ENCODE measurements around the gene MCCC1.
"Not testable (repeated sequence)": the region's sequence is repeated elsewhere in the genome, so short reads cannot be mapped to it uniquely, and the experiment has no call there.

MCCC1 gene

DNA sequence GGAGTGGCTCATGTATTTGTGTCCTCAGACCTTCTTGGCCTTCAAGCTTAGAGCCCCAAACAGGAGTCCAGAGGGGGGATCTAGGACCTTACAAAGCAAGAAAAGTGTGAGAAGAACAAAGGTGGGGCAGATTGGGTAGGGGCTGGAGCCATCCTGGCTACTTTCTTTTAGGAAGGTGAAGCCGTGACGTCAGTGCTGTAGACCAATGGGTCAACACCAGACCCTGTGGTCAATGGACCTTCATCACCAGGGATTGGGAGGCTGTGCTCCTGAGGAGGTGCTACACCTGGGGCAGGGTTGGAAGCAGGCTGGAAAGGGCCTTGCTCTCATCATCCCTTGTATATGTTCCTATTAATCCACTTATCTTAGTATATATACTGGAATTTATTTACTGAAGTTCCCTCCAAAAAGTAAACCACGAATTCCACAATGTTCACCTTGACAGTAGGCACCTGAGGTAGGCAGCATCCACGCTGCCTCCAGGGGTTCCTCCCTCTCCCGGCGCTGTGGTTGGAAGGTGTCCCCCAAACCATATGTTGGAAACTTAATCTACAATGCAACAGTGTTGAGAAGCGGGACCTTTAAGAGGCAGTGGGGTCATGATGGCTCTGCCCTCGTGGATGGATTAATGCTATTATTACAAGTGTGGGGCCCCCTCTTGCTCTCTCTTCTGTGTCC is 21.4 kb upstream of the MCCC1 start:
- ChIA-PET POLR2A (no interaction called here), CTCF (interaction anchor here (1.0 to 7.0 kb wide), 5 partner anchors 65 to 406 kb away, joined by 3 to 202 read pairs (median 24); no protein-coding TSS in a partner anchor)
- DNase-seq (ENCODE audit: low read depth, low spot score): no peak
- TF ChIP-seq, protein P1, sequence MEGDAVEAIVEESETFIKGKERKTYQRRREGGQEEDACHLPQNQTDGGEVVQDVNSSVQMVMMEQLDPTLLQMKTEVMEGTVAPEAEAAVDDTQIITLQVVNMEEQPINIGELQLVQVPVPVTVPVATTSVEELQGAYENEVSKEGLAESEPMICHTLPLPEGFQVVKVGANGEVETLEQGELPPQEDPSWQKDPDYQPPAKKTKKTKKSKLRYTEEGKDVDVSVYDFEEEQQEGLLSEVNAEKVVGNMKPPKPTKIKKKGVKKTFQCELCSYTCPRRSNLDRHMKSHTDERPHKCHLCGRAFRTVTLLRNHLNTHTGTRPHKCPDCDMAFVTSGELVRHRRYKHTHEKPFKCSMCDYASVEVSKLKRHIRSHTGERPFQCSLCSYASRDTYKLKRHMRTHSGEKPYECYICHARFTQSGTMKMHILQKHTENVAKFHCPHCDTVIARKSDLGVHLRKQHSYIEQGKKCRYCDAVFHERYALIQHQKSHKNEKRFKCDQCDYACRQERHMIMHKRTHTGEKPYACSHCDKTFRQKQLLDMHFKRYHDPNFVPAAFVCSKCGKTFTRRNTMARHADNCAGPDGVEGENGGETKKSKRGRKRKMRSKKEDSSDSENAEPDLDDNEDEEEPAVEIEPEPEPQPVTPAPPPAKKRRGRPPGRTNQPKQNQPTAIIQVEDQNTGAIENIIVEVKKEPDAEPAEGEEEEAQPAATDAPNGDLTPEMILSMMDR (IDR thresholded peaks at IDR 0.05; ENCODE audit: insufficient read depth, low read length, missing control alignments): no peak
- no peak overlapping the region for H3K4me3 ChIP-seq (ENCODE audit: low read depth, low read length)

DNA sequence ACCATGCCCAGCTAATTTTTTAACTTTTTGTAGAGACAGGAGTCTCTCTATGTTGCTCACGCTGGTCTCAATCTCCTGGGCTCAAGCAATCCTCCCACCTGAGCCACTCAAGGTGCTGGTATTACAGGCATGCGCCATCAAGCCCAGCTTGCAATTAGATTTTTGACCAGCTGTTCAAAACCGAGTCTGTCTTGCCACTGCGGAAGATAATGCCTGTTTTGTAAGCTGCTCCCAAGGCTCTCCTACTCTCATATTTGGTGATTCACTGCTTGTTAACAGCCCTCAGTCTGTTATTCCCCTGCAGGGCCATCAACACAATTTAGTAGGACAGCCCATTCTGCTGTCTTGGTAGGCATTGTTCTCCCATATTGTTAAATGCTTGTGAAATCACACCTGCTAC is 17.8 kb upstream of the MCCC1 start:
- TF ChIP-seq, protein P1 (IDR thresholded peaks at IDR 0.05; ENCODE audit: insufficient read depth, low read length, missing control alignments): no peak
- no peak overlapping the region for H3K4me3 ChIP-seq (ENCODE audit: low read depth, low read length)
- DNase-seq (ENCODE audit: low read depth, low spot score): no peak
- ChIA-PET POLR2A (no interaction called here), CTCF (interaction anchor here (0.9 to 1.2 kb wide), 3 partner anchors 68 to 267 kb away, joined by 3 to 4 read pairs (median 3); no protein-coding TSS in a partner anchor)

DNA sequence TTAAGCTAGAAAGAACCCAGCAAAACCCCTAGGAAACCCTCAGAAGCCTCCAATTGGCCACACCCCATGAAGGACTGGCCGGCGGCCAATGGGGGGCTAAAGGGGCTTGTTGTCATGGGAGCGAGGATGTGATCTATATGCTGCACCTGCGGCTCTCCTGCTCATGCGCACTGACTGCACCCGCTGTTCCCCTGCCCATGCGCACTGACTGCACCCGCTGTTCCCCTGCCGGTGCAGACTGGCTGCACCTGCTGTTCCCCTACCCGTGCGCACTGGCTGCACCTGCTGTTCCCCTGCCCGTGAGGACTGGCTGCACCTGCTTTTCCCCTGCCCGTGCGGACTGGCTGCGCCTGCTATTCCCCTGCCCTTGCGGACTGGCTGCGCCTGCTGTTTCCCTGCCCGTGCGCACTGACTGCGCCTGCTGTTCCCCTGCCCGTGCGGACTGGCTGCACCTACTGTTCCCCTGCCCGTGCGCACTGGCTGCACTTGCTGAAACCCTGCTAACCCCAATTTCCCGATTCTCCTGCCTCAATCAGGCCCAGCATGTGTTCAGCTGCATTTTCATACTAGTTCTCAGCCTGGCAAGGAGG is 16.8 kb upstream of the MCCC1 start:
- CTCF ChIA-PET: interaction anchor here (0.9 to 1.2 kb wide), 2 partner anchors 267 to 268 kb away, joined by 3 to 4 read pairs; no protein-coding TSS in a partner anchor
- H3K4me3 ChIP-seq (ENCODE audit: low read depth, low read length): no peak overlapping the region
- TF ChIP-seq, protein P1 (IDR thresholded peaks at IDR 0.05; ENCODE audit: insufficient read depth, low read length, missing control alignments): no peak
- DNase-seq (ENCODE audit: low read depth, low spot score): no peak
- POLR2A ChIA-PET: no interaction called here

DNA sequence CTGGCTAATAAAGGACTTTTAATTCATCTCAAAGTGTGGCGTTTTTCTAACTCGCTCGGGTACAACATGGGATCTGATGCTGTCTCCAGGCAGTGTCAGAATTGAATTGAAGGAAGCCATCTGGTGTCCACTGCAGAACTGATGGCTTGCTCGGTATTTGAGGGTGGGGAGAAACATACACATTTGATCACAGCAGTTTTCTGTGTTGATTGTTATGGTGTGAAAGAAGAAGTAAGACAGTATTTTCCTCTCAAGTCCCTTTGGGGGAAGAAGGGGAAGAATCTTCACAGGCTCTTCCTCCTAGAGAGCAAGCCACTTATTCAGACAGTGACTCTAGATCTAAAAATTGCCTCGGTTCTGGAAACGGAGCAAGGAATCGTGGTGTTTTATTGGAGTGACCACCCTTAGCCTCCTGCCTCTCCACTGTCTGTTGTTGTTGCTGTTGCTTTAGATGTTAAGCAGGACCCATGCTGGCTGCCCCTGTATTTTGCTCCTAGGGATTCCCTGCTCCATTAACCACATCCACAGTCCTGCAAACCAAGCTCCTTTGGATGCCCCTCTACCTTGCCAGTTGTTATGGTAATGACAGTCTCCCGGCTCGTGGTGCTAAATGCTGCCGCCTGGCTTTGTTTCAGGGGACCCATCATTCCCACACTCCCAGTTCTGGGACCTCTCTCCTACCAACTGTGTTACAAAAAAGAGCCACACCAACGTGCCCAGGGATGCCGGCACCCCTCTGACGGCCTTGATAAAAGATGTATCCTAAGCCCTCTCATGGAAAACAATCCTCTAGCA is 15.3 kb upstream of the MCCC1 start:
- DNase-seq (ENCODE audit: low read depth, low spot score): no peak
- ChIA-PET POLR2A (no interaction called here), CTCF (interaction anchor here (1.0 to 2.7 kb wide), 2 partner anchors 9 to 10 kb away, joined by 3 to 13 read pairs; no protein-coding TSS in a partner anchor)
- no peak overlapping the region for H3K4me3 ChIP-seq (ENCODE audit: low read depth, low read length)
- TF ChIP-seq, protein P1 (IDR thresholded peaks at IDR 0.05; ENCODE audit: insufficient read depth, low read length, missing control alignments): no peak

DNA sequence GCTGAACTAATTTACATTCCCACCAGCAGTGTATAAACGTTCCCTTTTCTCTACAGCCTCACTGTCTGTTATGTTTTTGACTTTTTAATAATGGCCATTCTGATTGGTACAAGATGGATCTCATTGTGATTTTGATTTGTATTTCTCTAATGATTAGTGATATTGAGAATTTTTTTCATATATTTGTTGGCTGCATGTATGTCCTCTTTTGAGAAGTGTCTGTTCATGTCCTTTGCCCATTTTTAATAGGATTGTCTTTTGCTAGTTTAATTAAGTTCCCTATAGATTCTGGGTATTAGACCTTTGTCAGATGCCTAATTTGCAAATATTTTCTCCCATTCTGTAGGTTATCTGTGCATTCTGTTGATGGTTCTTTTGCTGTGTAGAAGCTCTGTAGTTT is 10.6 kb upstream of the MCCC1 start:
- DNase-seq (ENCODE audit: low read depth, low spot score); POLR2A ChIA-PET; CTCF ChIA-PET; H3K4me3 ChIP-seq (ENCODE audit: low read depth, low read length): not testable (repeated sequence)

DNA sequence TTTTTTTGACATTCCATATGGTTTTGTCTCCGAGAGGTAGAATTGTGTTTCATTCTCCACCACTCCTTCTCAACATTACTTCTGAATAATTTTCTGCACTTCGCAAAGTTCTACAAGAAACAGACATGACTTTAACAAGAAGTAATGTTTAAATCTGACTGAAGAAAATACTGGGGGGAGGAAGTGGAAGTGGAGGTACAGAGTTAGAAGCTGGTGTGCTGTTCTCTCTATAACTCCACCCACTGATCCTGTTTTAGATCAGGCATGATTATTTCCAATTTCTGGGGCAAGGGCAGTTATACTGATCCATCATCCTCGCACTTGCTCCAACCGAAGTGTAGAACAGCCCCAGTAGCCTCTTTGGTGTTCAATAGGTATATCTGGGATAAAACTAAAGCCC is 9.2 kb upstream of the MCCC1 start:
- H3K4me3 ChIP-seq (ENCODE audit: low read depth, low read length): no peak overlapping the region
- DNase-seq (ENCODE audit: low read depth, low spot score): no peak
- TF ChIP-seq, protein P1 (IDR thresholded peaks at IDR 0.05; ENCODE audit: insufficient read depth, low read length, missing control alignments): no peak
- ChIA-PET POLR2A (no interaction called here), CTCF (interaction anchor here (1.3 kb wide), 1 partner anchor 275 kb away, joined by 3 read pairs; no protein-coding TSS in a partner anchor)

Data from AG04449 (cell line).